ENCODE data around the gene DDX6.

DNA sequence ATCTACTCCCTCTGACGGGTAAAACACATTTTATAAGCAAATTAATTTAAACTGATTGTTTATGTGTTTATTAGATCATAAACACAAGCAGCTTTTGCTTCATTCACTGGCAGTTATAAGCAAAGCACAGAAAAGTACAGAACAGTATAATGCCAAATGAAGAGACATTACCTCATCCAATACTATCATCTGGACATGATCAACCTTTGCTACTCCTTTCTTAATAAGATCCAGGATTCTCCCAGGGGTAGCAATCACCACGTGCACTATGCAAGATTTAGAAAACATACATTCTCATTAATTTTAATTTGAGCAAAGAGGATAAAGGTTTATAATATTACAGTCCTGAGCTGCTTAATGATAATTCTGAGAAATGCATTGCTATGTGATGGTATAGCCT lies 27.9 kb downstream of the DDX6 start:
- TF ChIP-seq, protein P1, sequence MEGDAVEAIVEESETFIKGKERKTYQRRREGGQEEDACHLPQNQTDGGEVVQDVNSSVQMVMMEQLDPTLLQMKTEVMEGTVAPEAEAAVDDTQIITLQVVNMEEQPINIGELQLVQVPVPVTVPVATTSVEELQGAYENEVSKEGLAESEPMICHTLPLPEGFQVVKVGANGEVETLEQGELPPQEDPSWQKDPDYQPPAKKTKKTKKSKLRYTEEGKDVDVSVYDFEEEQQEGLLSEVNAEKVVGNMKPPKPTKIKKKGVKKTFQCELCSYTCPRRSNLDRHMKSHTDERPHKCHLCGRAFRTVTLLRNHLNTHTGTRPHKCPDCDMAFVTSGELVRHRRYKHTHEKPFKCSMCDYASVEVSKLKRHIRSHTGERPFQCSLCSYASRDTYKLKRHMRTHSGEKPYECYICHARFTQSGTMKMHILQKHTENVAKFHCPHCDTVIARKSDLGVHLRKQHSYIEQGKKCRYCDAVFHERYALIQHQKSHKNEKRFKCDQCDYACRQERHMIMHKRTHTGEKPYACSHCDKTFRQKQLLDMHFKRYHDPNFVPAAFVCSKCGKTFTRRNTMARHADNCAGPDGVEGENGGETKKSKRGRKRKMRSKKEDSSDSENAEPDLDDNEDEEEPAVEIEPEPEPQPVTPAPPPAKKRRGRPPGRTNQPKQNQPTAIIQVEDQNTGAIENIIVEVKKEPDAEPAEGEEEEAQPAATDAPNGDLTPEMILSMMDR (IDR thresholded peaks at IDR 0.05) = no peak
- TF ChIP-seq, protein P2, sequence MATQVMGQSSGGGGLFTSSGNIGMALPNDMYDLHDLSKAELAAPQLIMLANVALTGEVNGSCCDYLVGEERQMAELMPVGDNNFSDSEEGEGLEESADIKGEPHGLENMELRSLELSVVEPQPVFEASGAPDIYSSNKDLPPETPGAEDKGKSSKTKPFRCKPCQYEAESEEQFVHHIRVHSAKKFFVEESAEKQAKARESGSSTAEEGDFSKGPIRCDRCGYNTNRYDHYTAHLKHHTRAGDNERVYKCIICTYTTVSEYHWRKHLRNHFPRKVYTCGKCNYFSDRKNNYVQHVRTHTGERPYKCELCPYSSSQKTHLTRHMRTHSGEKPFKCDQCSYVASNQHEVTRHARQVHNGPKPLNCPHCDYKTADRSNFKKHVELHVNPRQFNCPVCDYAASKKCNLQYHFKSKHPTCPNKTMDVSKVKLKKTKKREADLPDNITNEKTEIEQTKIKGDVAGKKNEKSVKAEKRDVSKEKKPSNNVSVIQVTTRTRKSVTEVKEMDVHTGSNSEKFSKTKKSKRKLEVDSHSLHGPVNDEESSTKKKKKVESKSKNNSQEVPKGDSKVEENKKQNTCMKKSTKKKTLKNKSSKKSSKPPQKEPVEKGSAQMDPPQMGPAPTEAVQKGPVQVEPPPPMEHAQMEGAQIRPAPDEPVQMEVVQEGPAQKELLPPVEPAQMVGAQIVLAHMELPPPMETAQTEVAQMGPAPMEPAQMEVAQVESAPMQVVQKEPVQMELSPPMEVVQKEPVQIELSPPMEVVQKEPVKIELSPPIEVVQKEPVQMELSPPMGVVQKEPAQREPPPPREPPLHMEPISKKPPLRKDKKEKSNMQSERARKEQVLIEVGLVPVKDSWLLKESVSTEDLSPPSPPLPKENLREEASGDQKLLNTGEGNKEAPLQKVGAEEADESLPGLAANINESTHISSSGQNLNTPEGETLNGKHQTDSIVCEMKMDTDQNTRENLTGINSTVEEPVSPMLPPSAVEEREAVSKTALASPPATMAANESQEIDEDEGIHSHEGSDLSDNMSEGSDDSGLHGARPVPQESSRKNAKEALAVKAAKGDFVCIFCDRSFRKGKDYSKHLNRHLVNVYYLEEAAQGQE (IDR thresholded peaks at IDR 0.05; ENCODE audit: insufficient read depth in 1 of 2, low read depth in 2 of 2, low read length in 1 of 2) = no peak
- no peak for TF ChIP-seq POLR2AphosphoS5 (IDR thresholded peaks at IDR 0.05; ENCODE audit: low read depth, low read length)
